ENCODE results near the gene SLC6A20. TPM values are rescaled to one million over a fixed set of nuclear protein-coding genes. Genes with fewer than 3 reads are reported as not detected.

SLC6A20 gene
- total RNA-seq, 1 experiment from 2014 or later = 0.09 TPM

DNA sequence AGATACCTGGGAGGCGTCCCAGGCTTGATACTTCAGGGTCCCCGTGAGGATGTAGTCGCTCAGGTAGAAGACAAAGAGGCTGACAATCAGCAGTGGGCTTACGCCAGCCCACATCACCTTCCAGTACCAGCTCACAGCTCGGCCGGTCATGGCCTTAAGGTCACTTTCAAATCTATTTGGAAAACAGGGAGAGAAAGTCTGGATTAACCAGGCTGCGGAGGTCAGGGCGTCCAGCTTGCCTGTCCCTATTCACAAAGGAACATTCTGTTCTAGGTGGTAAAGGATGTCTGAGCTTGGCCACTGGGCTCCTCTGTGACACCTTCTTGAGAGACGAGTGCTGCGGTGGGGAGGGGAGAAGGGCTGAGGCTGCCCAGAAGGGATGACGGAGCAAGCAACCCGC is 36.5 kb downstream of the SLC6A20 start:
- Histone ChIP-seq H3K79me2 (ENCODE audit: insufficient read depth, low read length) (no peaks in the 10 kb centered on the region), H3T11ph (ENCODE audit: low read length) (no peak overlapping the region), H4K8ac (replicated peaks; ENCODE audit: insufficient read length, low read depth, low read length) (no peak overlapping the region), H3K23ac (ENCODE audit: insufficient read length, low read depth, low read length) (no peak overlapping the region), H3K23me2 (ENCODE audit: insufficient read length, low read depth, low read length, poor library complexity, severe bottlenecking) (no peaks in the 10 kb centered on the region), H2AFZ (ENCODE audit: low read length) (no peak overlapping the region), H2AK5ac (ENCODE audit: insufficient read length, low read length) (no peak overlapping the region), H4K20me1 (ENCODE audit: control insufficient read depth, insufficient read depth, insufficient read length) (no peaks in the 10 kb centered on the region), H3K4me2 (ENCODE audit: insufficient read depth, insufficient read length, low read length) (no peak overlapping the region), H3K9me3 (ENCODE audit: control insufficient read depth, low read depth, low read length) (no peaks in the 10 kb centered on the region), H3K27ac (ENCODE audit: insufficient read length, low read depth, low read length) (no peak overlapping the region), H2BK5ac (ENCODE audit: insufficient read length, low read length) (no peak overlapping the region), H3K79me1 (ENCODE audit: insufficient read depth, low read depth, low read length, poor library complexity, severe bottlenecking) (no peaks in the 10 kb centered on the region), H3K14ac (ENCODE audit: insufficient read depth, low read length) (no peak overlapping the region), H2BK15ac (ENCODE audit: low read depth, low read length) (no peak overlapping the region), H2BK120ac (ENCODE audit: low read depth, low read length, poor library complexity, severe bottlenecking) (no peak overlapping the region), H3K9ac (ENCODE audit: extremely low read depth, insufficient read length, low read length) (no peak overlapping the region), H3K18ac (ENCODE audit: insufficient read length, low read depth, low read length) (no peak overlapping the region), H4K91ac (ENCODE audit: insufficient read length, low read depth, low read length) (no peak overlapping the region), H3K27me3 (ENCODE audit: insufficient read depth, low read length) (no peaks in the 10 kb centered on the region; the same call in 1 of the 2 replicates), H4K5ac (ENCODE audit: insufficient read length, low read depth, low read length) (no peak overlapping the region), H2BK12ac (ENCODE audit: insufficient read length, low read depth, low read length) (no peak overlapping the region), H2BK20ac (ENCODE audit: low read depth, low read length, poor library complexity, severe bottlenecking) (no peak overlapping the region), H3K4ac (ENCODE audit: low read depth, low read length) (no peak overlapping the region), H3K4me1 (ENCODE audit: insufficient read depth, low read length) (no peaks in the 10 kb centered on the region), H3K56ac (ENCODE audit: insufficient read length, low read depth, low read length) (no peak overlapping the region)
- TF ChIP-seq, protein P1, sequence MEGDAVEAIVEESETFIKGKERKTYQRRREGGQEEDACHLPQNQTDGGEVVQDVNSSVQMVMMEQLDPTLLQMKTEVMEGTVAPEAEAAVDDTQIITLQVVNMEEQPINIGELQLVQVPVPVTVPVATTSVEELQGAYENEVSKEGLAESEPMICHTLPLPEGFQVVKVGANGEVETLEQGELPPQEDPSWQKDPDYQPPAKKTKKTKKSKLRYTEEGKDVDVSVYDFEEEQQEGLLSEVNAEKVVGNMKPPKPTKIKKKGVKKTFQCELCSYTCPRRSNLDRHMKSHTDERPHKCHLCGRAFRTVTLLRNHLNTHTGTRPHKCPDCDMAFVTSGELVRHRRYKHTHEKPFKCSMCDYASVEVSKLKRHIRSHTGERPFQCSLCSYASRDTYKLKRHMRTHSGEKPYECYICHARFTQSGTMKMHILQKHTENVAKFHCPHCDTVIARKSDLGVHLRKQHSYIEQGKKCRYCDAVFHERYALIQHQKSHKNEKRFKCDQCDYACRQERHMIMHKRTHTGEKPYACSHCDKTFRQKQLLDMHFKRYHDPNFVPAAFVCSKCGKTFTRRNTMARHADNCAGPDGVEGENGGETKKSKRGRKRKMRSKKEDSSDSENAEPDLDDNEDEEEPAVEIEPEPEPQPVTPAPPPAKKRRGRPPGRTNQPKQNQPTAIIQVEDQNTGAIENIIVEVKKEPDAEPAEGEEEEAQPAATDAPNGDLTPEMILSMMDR (conservative IDR thresholded peaks at IDR 0.05) = no peak
- H3K36me3 Mint-ChIP-seq (ENCODE audit: insufficient read depth in 1 of 3, low read depth in 3 of 3) = no peaks in the 10 kb centered on the region
- H3K27ac Mint-ChIP-seq = peak overlapping the region in 2 of 3 experiments; percentile 49 to 54; a peak in 2 of 7 replicates
- no peaks in the 10 kb centered on the region; a peak in 1 of 5 replicates for H3K9me3 Mint-ChIP-seq
- H3K4me3 Mint-ChIP-seq = no peak overlapping the region
- DNase-seq = no peak
- H3K4me1 Mint-ChIP-seq = peaks cover 26 to 28% of the 10 kb centered on the region in 2 experiments
- H3K27me3 Mint-ChIP-seq (ENCODE audit: low read depth) = peaks cover 3% of the 10 kb centered on the region
- WGBS (ENCODE audit: extremely low coverage, insufficient read length, low lambda C conversion rate) = no CpG with 5 or more reads among the region's 12 CpGs
